HepG2 (cell line): Measurements from ENCODE around the gene NAXD.

Source experiments
- JUN ChIP-seq: sonication (generic); formaldehyde crosslinking; IDR thresholded peaks from 2 replicates; pipeline ENCODE4 v1.4.0; 2020; ENCODE audit warnings: mild to moderate bottlenecking, missing genetic modification reagents
- POLR2A ChIP-seq, 2 experiments: IDR thresholded peaks; 2 replicates each; pipeline ENCODE4 v1.6.1; 2011; ENCODE audit warnings: low read depth in 2 of 2, low read length in 2 of 2, mild to moderate bottlenecking in 1 of 2, moderate library complexity in 1 of 2; ENCODE audit not compliant: insufficient read depth in 1 of 2
- TF ChIP-seq, protein P1 (sequence below): sonication (generic); formaldehyde crosslinking; IDR thresholded peaks from 2 replicates; pipeline ENCODE4 v1.5.0; 2020; ENCODE audit warnings: missing genetic modification reagents

DNA sequence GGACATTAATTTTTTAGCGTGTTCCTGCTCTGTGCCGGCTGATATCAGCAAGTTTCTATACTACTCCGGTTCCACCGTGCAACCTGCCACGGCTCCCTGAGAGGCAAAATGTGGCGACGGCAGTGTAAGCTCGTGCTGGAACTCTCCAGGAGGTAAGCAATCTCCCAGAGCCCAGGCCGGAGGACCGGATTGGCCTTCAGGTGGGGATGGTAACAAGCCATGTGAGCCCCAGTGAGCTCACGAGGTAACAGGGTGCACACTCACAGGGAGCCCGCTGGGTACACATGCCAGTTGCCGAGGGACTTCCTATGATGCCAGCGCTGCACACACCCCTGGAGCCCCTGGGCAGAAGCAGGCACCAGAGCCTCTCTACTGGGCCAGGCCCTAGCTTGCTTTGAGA lies 38.5 kb downstream of the NAXD start:
- no peak for TF ChIP-seq POLR2A (IDR thresholded peaks at IDR 0.05; ENCODE audit: insufficient read depth in 1 of 2, low read depth in 2 of 2, low read length in 2 of 2)
- TF ChIP-seq, protein P1, sequence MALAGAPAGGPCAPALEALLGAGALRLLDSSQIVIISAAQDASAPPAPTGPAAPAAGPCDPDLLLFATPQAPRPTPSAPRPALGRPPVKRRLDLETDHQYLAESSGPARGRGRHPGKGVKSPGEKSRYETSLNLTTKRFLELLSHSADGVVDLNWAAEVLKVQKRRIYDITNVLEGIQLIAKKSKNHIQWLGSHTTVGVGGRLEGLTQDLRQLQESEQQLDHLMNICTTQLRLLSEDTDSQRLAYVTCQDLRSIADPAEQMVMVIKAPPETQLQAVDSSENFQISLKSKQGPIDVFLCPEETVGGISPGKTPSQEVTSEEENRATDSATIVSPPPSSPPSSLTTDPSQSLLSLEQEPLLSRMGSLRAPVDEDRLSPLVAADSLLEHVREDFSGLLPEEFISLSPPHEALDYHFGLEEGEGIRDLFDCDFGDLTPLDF (CRISPR knock-in tag), result no peak
- no peak for TF ChIP-seq JUN (CRISPR knock-in tag)
